NT2/D1 (cell line): ENCODE results near the gene RMRP.
"Not testable (repeated sequence)": the region's sequence is repeated elsewhere in the genome, so short reads cannot be mapped to it uniquely, and the experiment has no call there.

Experiments used
- DNase-seq: peaks from one replicate; pipeline ENCODE4 v3.0.0-alpha.2; 2011; ENCODE audit warnings: low read depth, low spot score
- H3K27me3 ChIP-seq: 2 replicates; pipeline ENCODE4 v1.6.0; 2011; ENCODE audit warnings: mild to moderate bottlenecking; ENCODE audit not compliant: insufficient read length, insufficient read depth
- H3K36me3 ChIP-seq: 2 replicates; pipeline ENCODE4 v1.6.1; 2011; ENCODE audit warnings: mild to moderate bottlenecking, low read length, mixed read lengths; ENCODE audit not compliant: insufficient read depth, insufficient read length
- H3K4me1 ChIP-seq: 2 replicates; pipeline ENCODE4 v1.5.1; 2011; ENCODE audit not compliant: insufficient read depth, insufficient read length
- H3K4me3 ChIP-seq: 2 replicates; pipeline ENCODE4 v1.5.1; 2011; ENCODE audit warnings: low read depth; ENCODE audit not compliant: insufficient read length
- H3K9ac ChIP-seq: 2 replicates; pipeline ENCODE4 v1.6.0; 2011; ENCODE audit warnings: low read depth; ENCODE audit not compliant: insufficient read length
- H3K9me3 ChIP-seq: 2 replicates; pipeline ENCODE4 v1.5.1; 2011; ENCODE audit warnings: mild to moderate bottlenecking, low read length; ENCODE audit not compliant: insufficient read depth
- SUZ12 ChIP-seq: IDR thresholded peaks from 2 replicates; pipeline ENCODE4 v1.6.1; 2011; ENCODE audit not compliant: insufficient read length, insufficient read depth; ENCODE audit errors: extremely low read depth
- YY1 ChIP-seq: IDR thresholded peaks from 2 replicates; pipeline ENCODE4 v1.6.1; 2011; ENCODE audit not compliant: insufficient read length, insufficient read depth
- ZNF274 ChIP-seq: IDR thresholded peaks from 2 replicates; pipeline ENCODE4 v1.6.1; 2011; ENCODE audit warnings: mild to moderate bottlenecking, low read depth, low read length

Gene RMRP

GRCh38 chr9:35615981-35616680, 41.7 kb downstream of the RMRP start:
- Histone ChIP-seq H3K9me3 (no peaks in the 10 kb centered on the region), H3K27me3 (peaks cover 52% of the 10 kb centered on the region), H3K9ac (no peak overlapping the region), H3K4me1 (peaks cover 5% of the 10 kb centered on the region), H3K4me3 (no peak overlapping the region), H3K36me3 (no peaks in the 10 kb centered on the region)
- TF ChIP-seq YY1 (no peak), SUZ12 (no peak), ZNF274 (no peak)
- DNase-seq: no peak

- peaks cover 5% of the 10 kb centered on the region for H3K4me1 ChIP-seq
- no peak for DNase-seq
- H3K27me3 ChIP-seq: peaks cover 33% of the 10 kb centered on the region
- H3K9me3 ChIP-seq: no peaks in the 10 kb centered on the region
- no peak overlapping the region for H3K4me3 ChIP-seq
- TF ChIP-seq ZNF274 (no peak), YY1 (no peak), SUZ12 (no peak)
- no peak overlapping the region for H3K9ac ChIP-seq
- H3K36me3 ChIP-seq: peaks cover 23% of the 10 kb centered on the region
These were observed 45.0 kb downstream of the RMRP start for GRCh38 chr9:35612843-35613242.

GRCh38 chr9:35612066-35612465, 45.8 kb downstream of the RMRP start:
- H3K4me3 ChIP-seq, H3K4me1 ChIP-seq, H3K9me3 ChIP-seq, H3K9ac ChIP-seq, DNase-seq: not testable (repeated sequence)
- peaks cover 26% of the 10 kb centered on the region for H3K27me3 ChIP-seq
- peaks cover 31% of the 10 kb centered on the region for H3K36me3 ChIP-seq

GRCh38 chr9:35611230-35611797, 46.5 kb downstream of the RMRP start:
- no peak for DNase-seq
- Histone ChIP-seq H3K9ac (no peak overlapping the region), H3K27me3 (peaks cover 18% of the 10 kb centered on the region), H3K9me3 (no peaks in the 10 kb centered on the region), H3K4me3 (no peak overlapping the region), H3K4me1 (peaks cover 4% of the 10 kb centered on the region), H3K36me3 (peaks cover 38% of the 10 kb centered on the region)
- TF ChIP-seq YY1: no peak

- Histone ChIP-seq H3K27me3 (peaks cover 3% of the 10 kb centered on the region), H3K9ac (no peak overlapping the region), H3K4me3 (no peak overlapping the region), H3K4me1 (peaks cover 4% of the 10 kb centered on the region), H3K9me3 (no peaks in the 10 kb centered on the region), H3K36me3 (peaks cover 38% of the 10 kb centered on the region)
- TF ChIP-seq YY1: no peak
- TF ChIP-seq SUZ12: no peak
- TF ChIP-seq ZNF274: no peak
- DNase-seq: no peak
These were observed 48.0 kb downstream of the RMRP start for GRCh38 chr9:35609820-35610163.

GRCh38 chr9:35609001-35609819, 48.6 kb downstream of the RMRP start:
- no peak for TF ChIP-seq YY1
- TF ChIP-seq SUZ12: no peak
- no peak for TF ChIP-seq ZNF274
- Histone ChIP-seq H3K4me1 (peaks cover 4% of the 10 kb centered on the region), H3K9ac (peak overlapping the region; percentile 1), H3K9me3 (no peaks in the 10 kb centered on the region), H3K27me3 (no peaks in the 10 kb centered on the region), H3K36me3 (peaks cover 38% of the 10 kb centered on the region), H3K4me3 (no peak overlapping the region)
- DNase-seq: no peak

GRCh38 chr9:35608221-35608620, 49.6 kb downstream of the RMRP start:
- H3K27me3 ChIP-seq: no peaks in the 10 kb centered on the region
- no peak for DNase-seq
- TF ChIP-seq SUZ12: no peak
- TF ChIP-seq YY1: no peak
- no peak for TF ChIP-seq ZNF274
- peaks cover 38% of the 10 kb centered on the region for H3K36me3 ChIP-seq
- peaks cover 4% of the 10 kb centered on the region for H3K4me1 ChIP-seq
- no peaks in the 10 kb centered on the region for H3K9me3 ChIP-seq
- no peak overlapping the region for H3K4me3 ChIP-seq
- H3K9ac ChIP-seq: no peak overlapping the region
